Stimulated activated naive CD8-positive, alpha-beta T cell treated with anti-CD3 and anti-CD28 coated beads, Interleukin-15, Interleukin-2, amounts not matched to agents 100 ng/mL and 50 ng/mL, for 24 hours (primary cell): ENCODE measurements around the gene SEC14L6.
"Not testable (repeated sequence)": the region's sequence is repeated elsewhere in the genome, so short reads cannot be mapped to it uniquely, and the experiment has no call there.

Source experiments
- H3K27ac Mint-ChIP-seq: one replicate; pipeline ENCODE4 v1.8.0; 2021; ENCODE audit warnings: mild to moderate bottlenecking, mixed read lengths
- H3K27me3 Mint-ChIP-seq: one replicate; pipeline ENCODE4 v1.8.0; 2021; ENCODE audit warnings: mixed read lengths
- H3K36me3 Mint-ChIP-seq: one replicate; pipeline ENCODE4 v1.8.0; 2021; ENCODE audit warnings: low read depth, mixed read lengths
- H3K4me1 Mint-ChIP-seq: one replicate; pipeline ENCODE4 v1.8.0; 2021; ENCODE audit warnings: low read depth, mixed read lengths
- H3K4me3 Mint-ChIP-seq: one replicate; pipeline ENCODE4 v1.8.0; 2021; ENCODE audit warnings: mild to moderate bottlenecking, mixed read lengths
- H3K9me3 Mint-ChIP-seq: one replicate; pipeline ENCODE4 v1.8.0; 2021; ENCODE audit warnings: mixed read lengths

SEC14L6 gene

GRCh38 chr22:30557243-30557642 lies 10.7 kb upstream of the SEC14L6 start:
- H3K4me3 Mint-ChIP-seq: no peak overlapping the region
- no peaks in the 10 kb centered on the region for H3K27me3 Mint-ChIP-seq
- H3K4me1 Mint-ChIP-seq: no peaks in the 10 kb centered on the region
- H3K36me3 Mint-ChIP-seq: no peaks in the 10 kb centered on the region
- H3K27ac Mint-ChIP-seq: no peak overlapping the region
- H3K9me3 Mint-ChIP-seq: no peaks in the 10 kb centered on the region

- Mint-ChIP-seq H3K27ac (no peak overlapping the region), H3K9me3 (no peaks in the 10 kb centered on the region), H3K4me3 (no peak overlapping the region), H3K27me3 (no peaks in the 10 kb centered on the region), H3K4me1 (no peaks in the 10 kb centered on the region), H3K36me3 (no peaks in the 10 kb centered on the region)
Measured at GRCh38 chr22:30556388-30556787, 9.8 kb upstream of the SEC14L6 start.

- H3K4me1 Mint-ChIP-seq: no peaks in the 10 kb centered on the region
- no peaks in the 10 kb centered on the region for H3K27me3 Mint-ChIP-seq
- H3K4me3 Mint-ChIP-seq: no peak overlapping the region
- H3K27ac Mint-ChIP-seq: no peak overlapping the region
- no peaks in the 10 kb centered on the region for H3K9me3 Mint-ChIP-seq
- H3K36me3 Mint-ChIP-seq: no peaks in the 10 kb centered on the region
Measured at GRCh38 chr22:30555282-30556210, 9.0 kb upstream of the SEC14L6 start.

GRCh38 chr22:30553971-30554370 lies 7.4 kb upstream of the SEC14L6 start:
- Mint-ChIP-seq H3K27me3 (no peaks in the 10 kb centered on the region), H3K27ac (no peak overlapping the region), H3K36me3 (no peaks in the 10 kb centered on the region), H3K4me3 (no peak overlapping the region), H3K9me3 (no peaks in the 10 kb centered on the region), H3K4me1 (no peaks in the 10 kb centered on the region)

- Mint-ChIP-seq H3K27me3 (no peaks in the 10 kb centered on the region), H3K4me3 (no peak overlapping the region), H3K9me3 (no peaks in the 10 kb centered on the region), H3K36me3 (no peaks in the 10 kb centered on the region), H3K27ac (no peak overlapping the region), H3K4me1 (no peaks in the 10 kb centered on the region)
Measured at GRCh38 chr22:30552719-30553118, 6.2 kb upstream of the SEC14L6 start.

- not testable (repeated sequence) for H3K4me3 Mint-ChIP-seq, H3K27me3 Mint-ChIP-seq, H3K9me3 Mint-ChIP-seq, H3K4me1 Mint-ChIP-seq, H3K27ac Mint-ChIP-seq, H3K36me3 Mint-ChIP-seq
Measured at GRCh38 chr22:30551813-30552212, 5.3 kb upstream of the SEC14L6 start.

- Mint-ChIP-seq H3K27me3 (peaks cover 20% of the 10 kb centered on the region), H3K27ac (no peak overlapping the region), H3K9me3 (no peaks in the 10 kb centered on the region), H3K4me3 (no peak overlapping the region), H3K4me1 (peaks cover 6% of the 10 kb centered on the region), H3K36me3 (no peaks in the 10 kb centered on the region)
Measured at GRCh38 chr22:30547188-30547587, 647 bp upstream of the SEC14L6 start.

GRCh38 chr22:30542811-30543188 lies 3.7 kb downstream of the SEC14L6 start:
- Mint-ChIP-seq H3K4me3 (no peak overlapping the region), H3K27ac (no peak overlapping the region), H3K27me3 (peaks cover 41% of the 10 kb centered on the region), H3K4me1 (peaks cover 6% of the 10 kb centered on the region), H3K9me3 (no peaks in the 10 kb centered on the region), H3K36me3 (no peaks in the 10 kb centered on the region)

- Mint-ChIP-seq H3K4me1 (peaks cover 6% of the 10 kb centered on the region), H3K9me3 (no peaks in the 10 kb centered on the region), H3K36me3 (no peaks in the 10 kb centered on the region), H3K4me3 (no peak overlapping the region), H3K27ac (no peak overlapping the region), H3K27me3 (peaks cover 41% of the 10 kb centered on the region)
Measured at GRCh38 chr22:30541961-30542810, 4.4 kb downstream of the SEC14L6 start.

- H3K4me1 Mint-ChIP-seq, H3K9me3 Mint-ChIP-seq, H3K4me3 Mint-ChIP-seq, H3K27ac Mint-ChIP-seq, H3K36me3 Mint-ChIP-seq: not testable (repeated sequence)
- peaks cover 42% of the 10 kb centered on the region for H3K27me3 Mint-ChIP-seq
Measured at GRCh38 chr22:30541511-30541910, 5.0 kb downstream of the SEC14L6 start.

GRCh38 chr22:30539368-30539767 lies 7.2 kb downstream of the SEC14L6 start:
- Mint-ChIP-seq H3K9me3 (no peaks in the 10 kb centered on the region), H3K27me3 (peaks cover 42% of the 10 kb centered on the region), H3K4me1 (peaks cover 11% of the 10 kb centered on the region), H3K4me3 (no peak overlapping the region), H3K36me3 (no peaks in the 10 kb centered on the region), H3K27ac (no peak overlapping the region)

GRCh38 chr22:30538280-30538679 lies 8.3 kb downstream of the SEC14L6 start:
- no peaks in the 10 kb centered on the region for H3K9me3 Mint-ChIP-seq
- H3K36me3 Mint-ChIP-seq: no peaks in the 10 kb centered on the region
- no peak overlapping the region for H3K4me3 Mint-ChIP-seq
- H3K27me3 Mint-ChIP-seq: peaks cover 34% of the 10 kb centered on the region
- H3K27ac Mint-ChIP-seq: no peak overlapping the region
- peaks cover 8% of the 10 kb centered on the region for H3K4me1 Mint-ChIP-seq

- Mint-ChIP-seq H3K9me3 (no peaks in the 10 kb centered on the region), H3K4me3 (no peak overlapping the region), H3K27ac (no peak overlapping the region), H3K36me3 (no peaks in the 10 kb centered on the region), H3K27me3 (peaks cover 27% of the 10 kb centered on the region), H3K4me1 (peaks cover 5% of the 10 kb centered on the region)
Measured at GRCh38 chr22:30537083-30537731, 9.3 kb downstream of the SEC14L6 start.

GRCh38 chr22:30535182-30535581 lies 11.4 kb downstream of the SEC14L6 start:
- Mint-ChIP-seq H3K27me3 (peaks cover 16% of the 10 kb centered on the region), H3K9me3 (no peaks in the 10 kb centered on the region), H3K4me3 (no peak overlapping the region), H3K4me1 (peaks cover 5% of the 10 kb centered on the region), H3K36me3 (no peaks in the 10 kb centered on the region), H3K27ac (no peak overlapping the region)
